K562 (cell line): ENCODE results near the gene TGFB1I1. TPM values are rescaled to one million over a fixed set of nuclear protein-coding genes. Genes with fewer than 3 reads are reported as not detected.
A peak's percentile ranks its signal among the peaks of the same experiment; 100 is the strongest.

ENCODE experiments used
- CC2D1A ChIP-seq: fragments of 450-650 bp; IDR thresholded peaks from 2 replicates; pipeline ENCODE4 v1.6.1; 2017; ENCODE audit warnings: mild to moderate bottlenecking
- E2F3 ChIP-seq: fragments of 250-450 bp; sonication (Bioruptor Pico); IDR thresholded peaks from 2 replicates; pipeline ENCODE4 v1.4.0; 2020; ENCODE audit warnings: mild to moderate bottlenecking
- HNRNPH1 ChIP-seq: fragments of 200-400 bp; formaldehyde crosslinking; optimal IDR thresholded peaks from 2 replicates; pipeline ENCODE3; 2017; ENCODE audit warnings: low read depth, mild to moderate bottlenecking, low read length, moderate library complexity
- NR0B1 ChIP-seq: fragments of 450-650 bp; IDR thresholded peaks from one replicate; pipeline ENCODE4 v1.6.1; 2018; ENCODE audit warnings: mild to moderate bottlenecking, moderate library complexity; ENCODE audit not compliant: partially characterized antibody
- PHB ChIP-seq: fragments of 250-450 bp; sonication (Bioruptor Pico); IDR thresholded peaks from 2 replicates; pipeline ENCODE4 v1.5.0; 2021
- PTBP1 ChIP-seq: fragments of 200-400 bp; formaldehyde crosslinking; IDR thresholded peaks from 2 replicates; pipeline ENCODE4 v1.6.1; 2017; ENCODE audit warnings: low read depth, low read length
- RBM25 ChIP-seq: fragments of 200-400 bp; formaldehyde crosslinking; IDR thresholded peaks from 2 replicates; pipeline ENCODE4 v1.6.1; 2018; ENCODE audit warnings: low read length, low read depth, moderate library complexity; ENCODE audit not compliant: severe bottlenecking
- SP1 ChIP-seq: sonication (generic); formaldehyde crosslinking; IDR thresholded peaks from 2 replicates; pipeline ENCODE4 v1.8.1; 2022; ENCODE audit warnings: mild to moderate bottlenecking, missing genetic modification reagents
- ZBTB49 ChIP-seq: sonication (generic); formaldehyde crosslinking; IDR thresholded peaks from 2 replicates; pipeline ENCODE4 v1.8.0; 2022; ENCODE audit warnings: missing genetic modification reagents, mild to moderate bottlenecking, borderline replicate concordance
- ZBTB5 ChIP-seq: fragments of 450-650 bp; IDR thresholded peaks from 2 replicates; pipeline ENCODE4 v1.6.1; 2017; ENCODE audit warnings: antibody characterized with exemption
- ZNF263 ChIP-seq: sonication (generic); formaldehyde crosslinking; IDR thresholded peaks from 2 replicates; pipeline ENCODE4 v1.8.0; 2022; ENCODE audit warnings: mild to moderate bottlenecking, missing genetic modification reagents, borderline replicate concordance
- ZNF280B ChIP-seq: fragments of 250-450 bp; sonication (Bioruptor Pico); IDR thresholded peaks from 2 replicates; pipeline ENCODE4 v1.5.1; 2021; ENCODE audit warnings: mild to moderate bottlenecking
- ZNF583 ChIP-seq: fragments of 250-450 bp; sonication (Bioruptor Pico); IDR thresholded peaks from 2 replicates; pipeline ENCODE4 v1.4.0; 2020
- polyA plus RNA-seq, 8 experiments: library from polyadenylated mRNA; depleted of rRNA in 4 of 8; stranded (reverse) in 5 of 8; unstranded in 3 of 8; fragments of >200 nt; fragmentation: Nextera tagmentation in 2 of 8; fragmentation: Illumina TruSeq in 1 of 8; extraction: Ambion mirVana in 2 of 8; extraction: Trizol in 1 of 8; gene quantifications; 2 replicates each; pipeline versions ENCODE4 v1.2.1 to v1.2.3, GENCODE V29; 2011 to 2014; ENCODE audit warnings: inconsistent platforms in 1 of 8, missing spikeins in 1 of 8
- total RNA-seq, 7 experiments: library from RNA; depleted of rRNA in 6 of 7; stranded (reverse); fragments of >200 nt in 6 of 7; fragmentation: Illumina TruSeq in 2 of 7; extraction: Trizol in 2 of 7; gene quantifications; 2 replicates each; pipeline versions ENCODE4 v1.2.1 to v1.2.3, GENCODE V29; 2011 to 2021; ENCODE audit warnings: low replicate concordance in 1 of 7
- TF ChIP-seq, protein P1 (sequence below), 2 experiments: fragments of 450-650 bp; IDR thresholded peaks; 2 replicates each; pipeline ENCODE4 v1.6.1; 2018; ENCODE audit warnings: mild to moderate bottlenecking in 2 of 2, low read depth in 1 of 2; ENCODE audit not compliant: partially characterized antibody in 2 of 2
- TF ChIP-seq, protein P2 (sequence below): sonication (generic); formaldehyde crosslinking; IDR thresholded peaks from 2 replicates; pipeline ENCODE4 v1.4.0; 2020; ENCODE audit warnings: mild to moderate bottlenecking, missing genetic modification reagents

The TGFB1I1 gene
- total and polyA plus RNA-seq, 9 of the 15 experiments (the other 6 are each of a cell fraction or from before 2014, with no cell fraction given) = 0.04 to 0.91 (median 0.19) TPM

DNA sequence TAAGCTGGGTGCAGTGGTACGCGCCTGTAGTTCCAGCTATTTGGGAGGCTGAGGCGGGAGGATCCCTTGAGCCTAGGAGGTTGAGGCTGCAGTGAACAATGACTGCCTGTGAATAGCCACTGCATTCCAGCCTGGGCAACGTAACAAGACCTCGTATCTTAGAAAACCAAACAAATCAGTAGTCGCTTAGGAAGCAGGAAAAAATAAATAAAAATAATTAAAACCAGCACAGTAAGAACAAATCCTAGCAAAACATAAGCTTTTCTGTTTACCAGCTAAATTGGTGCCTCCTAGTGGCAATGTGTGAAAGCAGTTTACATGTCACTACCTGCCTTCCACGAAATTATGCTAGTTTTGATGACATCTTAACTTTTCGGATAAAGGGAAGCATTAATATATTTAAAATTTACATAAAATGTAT is 11.4 kb upstream of the TGFB1I1 start (continued):
- TF ChIP-seq ZBTB5 (no peak), ZNF263 (CRISPR knock-in tag) (no peak), HNRNPH1 (no peak), E2F3 (CRISPR knock-in tag) (0 out of 2 replicates have a peak, but pooled peaks have one; percentile 29), ZNF583 (CRISPR knock-in tag) (peak; percentile 29; the same call in 1 of the 2 replicates), PTBP1 (no peak), PHB (no peak), SP1 (CRISPR knock-in tag) (no peak), RBM25 (peak; percentile 78), ZNF280B (CRISPR knock-in tag) (no peak), ZBTB49 (no peak), NR0B1 (no peak), CC2D1A (no peak)
- TF ChIP-seq, protein P1, sequence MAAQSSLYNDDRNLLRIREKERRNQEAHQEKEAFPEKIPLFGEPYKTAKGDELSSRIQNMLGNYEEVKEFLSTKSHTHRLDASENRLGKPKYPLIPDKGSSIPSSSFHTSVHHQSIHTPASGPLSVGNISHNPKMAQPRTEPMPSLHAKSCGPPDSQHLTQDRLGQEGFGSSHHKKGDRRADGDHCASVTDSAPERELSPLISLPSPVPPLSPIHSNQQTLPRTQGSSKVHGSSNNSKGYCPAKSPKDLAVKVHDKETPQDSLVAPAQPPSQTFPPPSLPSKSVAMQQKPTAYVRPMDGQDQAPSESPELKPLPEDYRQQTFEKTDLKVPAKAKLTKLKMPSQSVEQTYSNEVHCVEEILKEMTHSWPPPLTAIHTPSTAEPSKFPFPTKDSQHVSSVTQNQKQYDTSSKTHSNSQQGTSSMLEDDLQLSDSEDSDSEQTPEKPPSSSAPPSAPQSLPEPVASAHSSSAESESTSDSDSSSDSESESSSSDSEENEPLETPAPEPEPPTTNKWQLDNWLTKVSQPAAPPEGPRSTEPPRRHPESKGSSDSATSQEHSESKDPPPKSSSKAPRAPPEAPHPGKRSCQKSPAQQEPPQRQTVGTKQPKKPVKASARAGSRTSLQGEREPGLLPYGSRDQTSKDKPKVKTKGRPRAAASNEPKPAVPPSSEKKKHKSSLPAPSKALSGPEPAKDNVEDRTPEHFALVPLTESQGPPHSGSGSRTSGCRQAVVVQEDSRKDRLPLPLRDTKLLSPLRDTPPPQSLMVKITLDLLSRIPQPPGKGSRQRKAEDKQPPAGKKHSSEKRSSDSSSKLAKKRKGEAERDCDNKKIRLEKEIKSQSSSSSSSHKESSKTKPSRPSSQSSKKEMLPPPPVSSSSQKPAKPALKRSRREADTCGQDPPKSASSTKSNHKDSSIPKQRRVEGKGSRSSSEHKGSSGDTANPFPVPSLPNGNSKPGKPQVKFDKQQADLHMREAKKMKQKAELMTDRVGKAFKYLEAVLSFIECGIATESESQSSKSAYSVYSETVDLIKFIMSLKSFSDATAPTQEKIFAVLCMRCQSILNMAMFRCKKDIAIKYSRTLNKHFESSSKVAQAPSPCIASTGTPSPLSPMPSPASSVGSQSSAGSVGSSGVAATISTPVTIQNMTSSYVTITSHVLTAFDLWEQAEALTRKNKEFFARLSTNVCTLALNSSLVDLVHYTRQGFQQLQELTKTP (IDR thresholded peaks at IDR 0.05; ENCODE audit: low read depth in 1 of 2, partially characterized antibody in 2 of 2) = no peak
- TF ChIP-seq, protein P2, sequence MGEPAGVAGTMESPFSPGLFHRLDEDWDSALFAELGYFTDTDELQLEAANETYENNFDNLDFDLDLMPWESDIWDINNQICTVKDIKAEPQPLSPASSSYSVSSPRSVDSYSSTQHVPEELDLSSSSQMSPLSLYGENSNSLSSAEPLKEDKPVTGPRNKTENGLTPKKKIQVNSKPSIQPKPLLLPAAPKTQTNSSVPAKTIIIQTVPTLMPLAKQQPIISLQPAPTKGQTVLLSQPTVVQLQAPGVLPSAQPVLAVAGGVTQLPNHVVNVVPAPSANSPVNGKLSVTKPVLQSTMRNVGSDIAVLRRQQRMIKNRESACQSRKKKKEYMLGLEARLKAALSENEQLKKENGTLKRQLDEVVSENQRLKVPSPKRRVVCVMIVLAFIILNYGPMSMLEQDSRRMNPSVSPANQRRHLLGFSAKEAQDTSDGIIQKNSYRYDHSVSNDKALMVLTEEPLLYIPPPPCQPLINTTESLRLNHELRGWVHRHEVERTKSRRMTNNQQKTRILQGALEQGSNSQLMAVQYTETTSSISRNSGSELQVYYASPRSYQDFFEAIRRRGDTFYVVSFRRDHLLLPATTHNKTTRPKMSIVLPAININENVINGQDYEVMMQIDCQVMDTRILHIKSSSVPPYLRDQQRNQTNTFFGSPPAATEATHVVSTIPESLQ = no peak
